Prostate gland (tissue), 2 donors: ENCODE data around the gene ADGRB3. TPM values are rescaled to one million over a fixed set of nuclear protein-coding genes. Genes with fewer than 3 reads are reported as not detected.

ENCODE experiments used
- DNase-seq: peaks from one replicate; pipeline ENCODE4 v3.0.0-alpha.2; 2019; ENCODE audit warnings: low spot score
- H3K27ac ChIP-seq, 2 donors: fragments of 200-600 bp; sonication (generic); 2 replicates each; pipeline ENCODE4 v1.5.1; 2017 to 2019
- H3K27me3 ChIP-seq: fragments of 200-600 bp; sonication (generic); replicated peaks from 2 replicates; pipeline ENCODE4 v1.5.1; 2019; ENCODE audit not compliant: insufficient read depth
- H3K36me3 ChIP-seq, 2 donors: fragments of 200-600 bp; sonication (generic); 1 replicate in 1 of 2; 2 replicates in 1 of 2; pipeline versions ENCODE4 v1.5.1 to v1.8.1; 2017 to 2019
- H3K4me1 ChIP-seq: fragments of 200-600 bp; sonication (generic); replicated peaks from 2 replicates; pipeline ENCODE4 v1.5.1; 2019
- H3K4me3 ChIP-seq, 2 donors: fragments of 200-600 bp; sonication (generic); 2 replicates each; pipeline ENCODE4 v1.5.1; 2017 to 2019
- H3K9me3 ChIP-seq: fragments of 200-600 bp; sonication (generic); 2 replicates; pipeline ENCODE4 v1.5.1; 2017
- POLR2A ChIP-seq: fragments of 450-650 bp; IDR thresholded peaks from one replicate; pipeline ENCODE4 v1.6.1; 2016; ENCODE audit warnings: antibody characterized with exemption, mild to moderate bottlenecking
- POLR2AphosphoS5 ChIP-seq: sonication (generic); formaldehyde crosslinking; IDR thresholded peaks from one replicate; pipeline ENCODE4 v1.6.1; 2017; ENCODE audit warnings: antibody characterized with exemption
- WGBS: methylation state at CpG from one replicate; pipeline ENCODE4 v1.1.5; 2018; 5-methylcytosine and 5-hydroxymethylcytosine counted together
- intact Hi-C: fragments of 100-400 bp; cut with DNase I; formaldehyde crosslinking; loops from one replicate; pipeline ENCODE4 v1.14.2; 2022
- total RNA-seq, 2 donors: library from RNA; depleted of rRNA; stranded (reverse); fragments of >200 nt; gene quantifications; one replicate each; pipeline ENCODE4 v1.1.0, GENCODE V29; 2016
- TF ChIP-seq, protein P1 (sequence below), 4 experiments: fragments of 200-600 bp in 2 of 4; fragments of 450-650 bp in 2 of 4; sonication (generic) in 2 of 4; IDR thresholded peaks; 1 replicate in 3 of 4; 2 replicates in 1 of 4; pipeline ENCODE4 v1.5.1; 2016 to 2019; ENCODE audit warnings: antibody characterized with exemption in 4 of 4, mild to moderate bottlenecking in 2 of 4, moderate library complexity in 2 of 4

The ADGRB3 gene
- total RNA-seq, 2 donors from 2014 or later, result 0.59 to 3.1 TPM

DNA sequence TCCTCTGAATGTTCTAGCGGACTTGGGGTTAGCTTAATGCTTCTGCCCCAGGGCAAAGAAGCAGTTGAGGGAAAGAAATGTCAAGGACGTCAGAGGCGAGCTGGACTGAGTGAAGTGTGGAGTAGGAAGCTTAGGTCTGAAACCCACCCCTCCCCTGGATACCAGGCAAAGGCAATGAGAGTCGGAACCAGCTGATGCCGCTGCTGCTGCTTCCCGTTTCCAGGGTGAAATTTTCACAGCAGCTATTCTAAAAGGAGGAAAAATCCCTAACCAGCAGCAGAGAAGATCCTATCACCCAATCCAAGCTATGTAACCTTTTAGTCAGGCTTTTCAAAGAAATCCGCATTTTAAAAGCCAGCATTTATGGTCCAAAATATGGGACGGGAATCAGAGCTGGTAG lies 597.4 kb downstream of the ADGRB3 start:
- H3K4me3 ChIP-seq, result no peak overlapping the region
- no peaks in the 10 kb centered on the region for H3K9me3 ChIP-seq
- no peak for DNase-seq
- no peak for TF ChIP-seq POLR2A
- TF ChIP-seq POLR2AphosphoS5, result no peak
- no peaks in the 10 kb centered on the region for H3K4me1 ChIP-seq
- no peaks in the 10 kb centered on the region for H3K36me3 ChIP-seq
- 14% methylated on average over 8 of the region's 8 CpGs for WGBS
- no peak overlapping the region for H3K27ac ChIP-seq
- H3K27me3 ChIP-seq, result no peaks in the 10 kb centered on the region
- intact Hi-C loops, result no loop called here

DNA sequence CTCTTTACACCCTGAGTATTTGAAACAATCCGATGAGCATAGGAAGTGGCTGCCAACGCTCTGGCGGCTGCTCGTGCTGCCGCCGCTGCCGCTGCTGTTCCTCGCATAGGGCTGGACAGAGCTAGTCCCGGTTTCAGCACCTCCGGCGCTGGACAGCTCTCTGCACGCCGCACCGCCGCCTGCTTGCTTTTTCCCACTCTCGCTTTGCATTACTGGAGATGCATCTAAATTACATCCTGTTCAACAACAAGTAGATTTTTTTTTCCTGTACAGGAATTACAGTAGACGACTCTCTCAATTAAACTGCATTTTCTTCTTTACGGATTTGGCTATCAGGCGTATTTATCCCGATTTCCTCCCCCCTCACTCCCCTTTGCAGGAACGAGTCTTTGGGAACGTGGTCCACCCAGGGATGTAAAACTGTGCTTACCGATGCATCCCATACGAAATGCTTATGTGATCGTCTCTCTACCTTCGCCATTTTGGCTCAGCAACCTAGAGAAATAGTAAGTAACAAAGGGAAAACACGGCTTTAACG lies 597.9 kb downstream of the ADGRB3 start:
- intact Hi-C loops, result no loop called here

DNA sequence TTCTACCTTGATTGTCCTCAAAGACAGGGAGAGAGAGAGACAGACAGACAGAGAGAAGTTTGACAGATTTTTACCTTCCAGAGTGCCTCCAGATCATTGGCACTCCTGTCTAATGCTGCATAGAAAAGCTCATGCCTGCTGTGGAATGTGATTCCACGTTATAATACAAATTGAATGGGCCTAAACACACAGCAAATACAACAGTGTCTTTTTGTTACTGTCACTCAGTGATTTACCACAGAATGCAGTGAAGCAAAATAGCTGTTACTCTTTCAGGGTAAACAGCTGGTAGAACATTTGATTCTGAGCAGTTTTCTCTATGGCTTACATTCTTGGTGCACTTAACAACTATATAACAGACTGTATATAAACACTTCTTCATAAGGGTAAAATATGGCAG lies 603.0 kb downstream of the ADGRB3 start:
- 29% methylated on average over 1 of the region's 1 CpG for WGBS
- TF ChIP-seq POLR2AphosphoS5, result no peak
- TF ChIP-seq, protein P1, sequence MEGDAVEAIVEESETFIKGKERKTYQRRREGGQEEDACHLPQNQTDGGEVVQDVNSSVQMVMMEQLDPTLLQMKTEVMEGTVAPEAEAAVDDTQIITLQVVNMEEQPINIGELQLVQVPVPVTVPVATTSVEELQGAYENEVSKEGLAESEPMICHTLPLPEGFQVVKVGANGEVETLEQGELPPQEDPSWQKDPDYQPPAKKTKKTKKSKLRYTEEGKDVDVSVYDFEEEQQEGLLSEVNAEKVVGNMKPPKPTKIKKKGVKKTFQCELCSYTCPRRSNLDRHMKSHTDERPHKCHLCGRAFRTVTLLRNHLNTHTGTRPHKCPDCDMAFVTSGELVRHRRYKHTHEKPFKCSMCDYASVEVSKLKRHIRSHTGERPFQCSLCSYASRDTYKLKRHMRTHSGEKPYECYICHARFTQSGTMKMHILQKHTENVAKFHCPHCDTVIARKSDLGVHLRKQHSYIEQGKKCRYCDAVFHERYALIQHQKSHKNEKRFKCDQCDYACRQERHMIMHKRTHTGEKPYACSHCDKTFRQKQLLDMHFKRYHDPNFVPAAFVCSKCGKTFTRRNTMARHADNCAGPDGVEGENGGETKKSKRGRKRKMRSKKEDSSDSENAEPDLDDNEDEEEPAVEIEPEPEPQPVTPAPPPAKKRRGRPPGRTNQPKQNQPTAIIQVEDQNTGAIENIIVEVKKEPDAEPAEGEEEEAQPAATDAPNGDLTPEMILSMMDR (IDR thresholded peaks at IDR 0.05), result no peak
- TF ChIP-seq POLR2A, result no peak
- no peak overlapping the region for H3K4me3 ChIP-seq

More for the DNA sequence above, 597.9 kb downstream of the ADGRB3 start:
- no peaks in the 10 kb centered on the region for H3K4me1 ChIP-seq
- H3K4me3 ChIP-seq, result no peak overlapping the region
- no peaks in the 10 kb centered on the region for H3K36me3 ChIP-seq
- peak; percentile 26 for TF ChIP-seq POLR2AphosphoS5
- TF ChIP-seq, protein P1 (IDR thresholded peaks at IDR 0.05), result peak in 1 of 4 experiments; percentile 6
- TF ChIP-seq POLR2A, result no peak
- H3K27ac ChIP-seq, result no peak overlapping the region
- H3K27me3 ChIP-seq, result no peaks in the 10 kb centered on the region
- H3K9me3 ChIP-seq, result no peaks in the 10 kb centered on the region
- 6% methylated on average over 28 of the region's 28 CpGs for WGBS
- peak; percentile 44 for DNase-seq

DNA sequence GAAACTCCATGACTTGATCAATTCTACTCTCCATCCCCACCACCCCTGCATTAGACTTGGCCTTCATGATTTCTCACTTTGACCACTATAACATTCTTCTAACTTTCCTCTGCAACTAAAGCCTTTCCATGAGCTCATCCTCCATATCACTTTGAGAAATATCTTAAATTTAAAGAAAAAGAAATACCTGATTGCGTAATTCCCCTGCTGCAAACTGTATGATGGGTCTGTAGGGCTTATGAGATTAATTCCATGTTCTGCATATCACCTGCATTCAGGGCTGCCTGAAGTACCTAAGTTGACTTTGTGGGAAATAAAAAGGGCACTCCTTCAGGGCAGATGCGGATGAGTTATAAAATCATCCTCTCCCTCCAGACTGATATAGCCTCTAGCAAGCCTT lies 611.9 kb downstream of the ADGRB3 start:
- no peak for DNase-seq
- no peaks in the 10 kb centered on the region for H3K27me3 ChIP-seq
- H3K4me3 ChIP-seq, result no peak overlapping the region
- intact Hi-C loops, result no loop called here
- H3K4me1 ChIP-seq, result no peaks in the 10 kb centered on the region
- TF ChIP-seq POLR2A, result no peak
- TF ChIP-seq POLR2AphosphoS5, result no peak
- TF ChIP-seq, protein P1 (IDR thresholded peaks at IDR 0.05), result no peak
- WGBS, result 95% methylated on average over 2 of the region's 2 CpGs
- H3K36me3 ChIP-seq, result no peaks in the 10 kb centered on the region
- H3K9me3 ChIP-seq, result no peaks in the 10 kb centered on the region
- no peak overlapping the region for H3K27ac ChIP-seq

More for the DNA sequence above, 603.0 kb downstream of the ADGRB3 start:
- intact Hi-C loops, result no loop called here
- no peak for DNase-seq
- no peaks in the 10 kb centered on the region for H3K27me3 ChIP-seq
- no peaks in the 10 kb centered on the region for H3K36me3 ChIP-seq
- H3K27ac ChIP-seq, result no peak overlapping the region
- no peaks in the 10 kb centered on the region for H3K9me3 ChIP-seq
- H3K4me1 ChIP-seq, result no peaks in the 10 kb centered on the region

DNA sequence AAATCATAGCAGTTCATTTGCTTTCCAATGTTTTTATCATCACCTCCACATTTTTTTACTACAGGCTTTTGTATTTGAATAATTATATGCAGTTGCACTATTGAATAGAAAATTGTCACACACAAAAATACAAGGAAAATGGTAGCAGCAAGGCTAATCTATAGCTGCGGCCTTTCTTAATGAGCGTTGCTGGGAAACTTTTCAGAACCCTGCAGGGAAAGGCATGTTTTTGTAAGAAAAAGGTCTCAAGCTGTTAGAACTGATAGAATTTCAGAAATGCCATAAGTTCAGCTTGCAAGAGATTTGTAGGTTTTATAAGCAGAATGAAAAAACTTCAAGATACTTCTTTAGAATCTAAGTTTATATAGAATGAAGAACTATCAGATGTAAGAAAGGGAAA lies 625.9 kb downstream of the ADGRB3 start:
- intact Hi-C loops, result no loop called here
- Histone ChIP-seq H3K36me3 (no peaks in the 10 kb centered on the region), H3K4me1 (no peaks in the 10 kb centered on the region), H3K4me3 (no peak overlapping the region), H3K27me3 (no peaks in the 10 kb centered on the region), H3K9me3 (no peaks in the 10 kb centered on the region), H3K27ac (no peak overlapping the region)
- DNase-seq, result no peak
- TF ChIP-seq POLR2AphosphoS5 (no peak), POLR2A (no peak)
- TF ChIP-seq, protein P1 (IDR thresholded peaks at IDR 0.05), result no peak
- 41% methylated on average over 2 of the region's 2 CpGs for WGBS
